Stimulated activated CD4-positive, alpha-beta T cell treated with anti-CD3 and anti-CD28 coated beads, Interleukin-15, amount 100 ng/mL, for 24 hours (primary cell): ENCODE measurements around the gene WDR33.
"Not testable (repeated sequence)": the region's sequence is repeated elsewhere in the genome, so short reads cannot be mapped to it uniquely, and the experiment has no call there.

Experiments
- DNase-seq: peaks from one replicate; pipeline ENCODE4 v3.0.0-alpha.2; 2020

Gene WDR33

DNA sequence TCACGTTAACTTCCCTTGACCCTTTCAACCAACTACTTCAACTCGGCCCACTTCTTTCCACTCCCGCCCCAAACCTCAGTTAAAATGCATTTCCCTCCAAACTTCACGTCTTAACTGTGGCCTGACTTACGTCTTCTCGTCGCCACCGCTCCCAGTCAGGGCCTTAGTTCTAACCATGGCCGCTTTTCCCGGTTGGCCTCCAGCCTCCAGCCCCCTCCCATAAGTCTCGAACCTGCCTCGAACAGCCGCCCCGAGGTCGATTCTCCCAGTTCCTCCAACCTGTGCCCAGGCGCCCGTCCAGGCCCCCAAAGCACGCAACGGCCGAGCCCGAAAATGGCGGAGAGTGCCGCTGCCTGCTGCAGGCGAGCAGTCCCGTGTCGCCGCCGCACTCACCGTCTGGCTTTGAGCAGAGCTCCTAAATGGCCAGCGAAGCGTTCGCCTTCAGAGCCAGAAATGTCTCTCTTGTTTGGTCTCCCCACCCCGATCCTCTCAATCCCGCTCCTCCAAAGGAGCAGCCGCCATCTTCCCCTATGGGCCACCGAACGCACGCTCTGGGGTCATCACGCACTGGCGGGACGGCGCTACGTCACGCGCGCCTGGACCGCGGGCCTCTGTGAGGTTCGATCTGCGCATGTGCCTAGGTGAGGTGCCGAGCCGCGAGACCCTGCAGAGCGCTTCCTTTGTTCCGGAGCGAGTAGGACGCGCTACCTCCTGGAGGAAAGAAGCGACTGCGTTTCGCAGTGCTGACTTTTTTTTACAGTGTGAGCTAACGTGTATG, at the start of gene WDR33:
Gene WDR33 (minus strand): TSS at position 553 of the 778 bp plus-strand sequence. CDS start 40,190 bp downstream, outside the sequence.
- DNase-seq = peak; percentile 97

GRCh38 chr2:127860130-127860529, 49.2 kb upstream of the WDR33 start:
- DNase-seq = no peak

- DNase-seq = peak; percentile 71
Observed at GRCh38 chr2:127859712-127860085, 48.7 kb upstream of the WDR33 start.

DNA sequence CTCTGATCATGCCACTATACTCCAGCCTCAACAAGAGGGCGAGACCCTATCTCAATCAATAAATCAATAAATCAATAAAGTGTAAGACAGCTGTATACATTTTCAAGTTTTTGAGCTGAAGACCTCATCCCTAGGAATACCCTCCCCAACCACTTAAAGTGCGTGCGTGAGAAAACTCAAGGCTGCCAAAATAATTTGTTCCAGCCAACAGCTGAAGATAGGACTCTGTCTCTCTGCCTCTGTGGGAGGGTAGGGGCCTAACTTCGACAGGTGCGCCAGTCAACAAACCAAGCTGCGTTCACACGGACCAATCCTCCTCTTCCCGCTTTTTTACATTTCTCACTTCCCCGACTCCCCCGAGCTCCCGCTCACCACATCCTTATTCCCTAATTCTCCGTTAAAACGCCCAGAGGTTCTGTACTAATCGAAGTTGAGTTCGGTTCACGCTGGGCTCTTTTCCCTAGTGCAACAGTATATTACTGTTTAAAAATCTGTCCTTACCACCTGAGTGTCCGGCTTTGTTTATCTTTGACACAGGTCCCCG, 46.4 kb upstream of the WDR33 start:
- peak; percentile 34 for DNase-seq

GRCh38 chr2:127853671-127854070, 42.7 kb upstream of the WDR33 start:
- DNase-seq = no peak

DNA sequence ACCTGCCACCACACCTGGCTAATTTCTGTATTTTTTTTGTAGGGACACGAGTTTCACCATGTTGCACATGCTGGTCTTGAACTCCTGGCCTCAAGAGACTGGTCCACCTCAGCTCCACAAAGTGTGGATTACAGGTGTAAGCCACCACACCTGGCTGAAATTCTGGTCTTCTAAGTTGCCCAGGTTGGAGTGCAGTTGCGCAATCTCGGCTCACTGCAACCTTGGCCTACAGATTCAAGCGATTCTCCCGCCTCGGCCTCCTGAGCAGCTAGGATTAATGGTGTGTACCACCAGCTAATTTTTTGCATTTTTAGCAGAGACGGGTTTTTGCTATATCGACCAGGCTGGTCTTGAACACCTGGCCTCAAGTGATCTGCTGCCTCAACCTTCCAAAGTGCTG, 41.4 kb upstream of the WDR33 start:
- DNase-seq = no peak

DNA sequence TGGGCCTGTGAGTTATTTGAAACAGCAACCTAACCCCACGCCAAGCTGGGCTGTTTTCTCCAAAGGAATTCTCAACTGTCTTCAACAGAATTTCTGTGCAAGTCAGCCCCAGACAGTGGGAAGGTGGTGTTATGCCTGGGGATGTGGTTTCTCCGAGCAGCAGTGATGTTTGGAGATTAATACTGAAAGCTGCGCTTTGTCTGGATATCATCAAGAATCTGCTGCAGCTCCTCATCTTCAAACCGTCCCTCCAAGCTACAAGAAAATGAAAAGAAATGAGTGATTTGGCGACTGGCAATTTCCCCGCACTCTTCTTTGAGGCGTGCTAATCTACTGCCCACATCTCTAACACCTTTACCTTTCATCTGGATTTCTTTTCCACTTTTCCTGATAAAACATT, 37.0 kb upstream of the WDR33 start:
- DNase-seq = no peak

DNA sequence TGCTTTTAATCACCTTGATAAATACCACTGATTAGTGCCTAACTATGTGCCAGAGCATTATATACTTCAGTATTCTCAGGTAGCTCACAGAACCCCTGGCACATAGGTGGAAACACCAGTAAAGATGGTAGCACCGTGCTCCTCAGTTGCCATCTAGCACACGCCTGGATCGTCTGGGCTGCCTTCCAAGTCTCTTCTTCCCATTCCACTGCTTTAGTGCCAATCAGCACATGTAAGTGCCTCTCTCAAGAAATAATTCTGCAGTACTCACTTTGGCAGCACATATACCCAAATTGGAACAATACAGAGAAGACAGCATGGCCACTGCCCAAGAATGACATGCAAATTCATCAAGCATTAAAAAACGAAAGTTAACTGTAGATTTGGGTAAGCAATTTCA, 34.0 kb upstream of the WDR33 start:
- DNase-seq = no peak

- DNase-seq = no peak
Observed at GRCh38 chr2:127843677-127844076, 32.7 kb upstream of the WDR33 start.

DNA sequence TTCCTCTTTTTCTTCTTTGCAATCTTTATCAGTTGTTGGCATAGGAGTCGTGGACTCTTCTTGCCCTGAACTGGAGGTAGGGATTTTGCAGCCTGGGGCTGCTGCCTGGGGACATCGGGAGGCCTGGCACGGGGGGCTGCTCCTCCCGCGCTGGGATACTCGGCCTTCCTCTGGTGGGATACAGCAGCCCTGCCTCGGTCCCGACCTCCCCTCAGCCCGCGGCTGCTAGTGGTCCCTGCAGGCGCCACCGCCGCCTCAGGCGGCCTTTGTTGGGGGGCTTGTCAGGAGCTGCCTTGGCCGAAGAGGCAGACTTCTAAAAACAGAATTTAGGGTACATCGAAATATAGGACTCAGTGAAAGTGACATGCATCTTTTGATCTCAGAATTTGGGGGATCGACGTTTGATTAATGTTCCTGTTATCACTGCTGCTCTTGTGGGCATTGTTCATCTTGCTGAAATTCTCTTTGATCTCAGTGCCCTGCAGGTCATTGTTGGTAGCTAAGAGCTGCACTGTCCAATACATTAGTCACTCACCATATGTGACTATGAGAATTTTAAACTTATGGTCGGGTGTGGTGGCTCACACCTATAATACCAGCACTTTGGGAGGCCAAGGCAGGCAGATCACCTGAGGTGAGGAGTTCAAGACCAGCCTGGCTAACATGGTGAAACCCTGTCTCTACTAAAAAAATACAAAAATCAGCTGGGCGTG, 30.7 kb upstream of the WDR33 start:
- no peak for DNase-seq

DNA sequence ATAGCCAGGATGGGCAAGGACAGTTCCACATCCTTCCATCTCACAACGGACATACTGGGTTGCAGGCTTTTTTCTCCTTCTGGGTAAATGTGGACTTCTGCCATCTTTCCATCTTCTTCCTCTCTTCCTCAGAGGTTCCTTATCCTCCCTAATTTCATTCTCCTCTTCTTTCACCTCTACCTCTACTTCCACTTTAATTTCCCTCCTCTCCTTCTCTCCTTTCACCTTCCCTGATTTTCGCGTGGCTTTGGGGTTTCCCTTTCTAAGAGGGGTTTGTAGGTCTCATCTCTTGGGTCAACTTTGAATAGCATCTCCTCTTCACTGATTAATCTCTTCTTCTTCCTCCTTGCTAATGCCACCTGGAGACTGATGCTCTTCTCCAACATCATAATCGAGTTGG, 29.9 kb upstream of the WDR33 start:
- no peak for DNase-seq

GRCh38 chr2:127834951-127835350, 24.0 kb upstream of the WDR33 start:
- DNase-seq = no peak

- peak; percentile 78 for DNase-seq
Observed at GRCh38 chr2:127829845-127830246, 18.9 kb upstream of the WDR33 start.

DNA sequence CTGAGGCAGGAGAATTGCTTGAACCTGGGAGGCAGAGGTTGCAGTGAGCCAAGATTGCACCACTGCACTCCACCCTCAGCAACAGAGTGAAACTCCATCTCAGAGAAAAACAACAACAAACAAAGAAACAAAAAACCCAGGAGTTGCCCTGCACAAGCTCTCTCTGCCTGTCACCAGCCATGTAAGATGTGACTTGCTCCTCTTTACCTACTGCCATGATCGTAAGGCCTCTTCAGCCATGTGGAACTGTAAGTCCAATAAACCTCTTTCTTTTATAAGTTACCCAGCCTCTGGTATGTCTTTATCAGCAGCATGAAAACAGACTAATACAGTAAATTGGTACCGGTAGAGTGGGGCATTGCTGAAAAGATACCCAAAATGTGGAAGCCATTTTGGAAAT, 15.7 kb upstream of the WDR33 start:
- not testable (repeated sequence) for DNase-seq

GRCh38 chr2:127826047-127826446, 15.1 kb upstream of the WDR33 start:
- DNase-seq = no peak

GRCh38 chr2:127820080-127820668, 9.2 kb upstream of the WDR33 start:
- DNase-seq = no peak

- no peak for DNase-seq
Observed at GRCh38 chr2:127818794-127819425, 7.9 kb upstream of the WDR33 start.

GRCh38 chr2:127818241-127818640, 7.3 kb upstream of the WDR33 start:
- DNase-seq = no peak

DNA sequence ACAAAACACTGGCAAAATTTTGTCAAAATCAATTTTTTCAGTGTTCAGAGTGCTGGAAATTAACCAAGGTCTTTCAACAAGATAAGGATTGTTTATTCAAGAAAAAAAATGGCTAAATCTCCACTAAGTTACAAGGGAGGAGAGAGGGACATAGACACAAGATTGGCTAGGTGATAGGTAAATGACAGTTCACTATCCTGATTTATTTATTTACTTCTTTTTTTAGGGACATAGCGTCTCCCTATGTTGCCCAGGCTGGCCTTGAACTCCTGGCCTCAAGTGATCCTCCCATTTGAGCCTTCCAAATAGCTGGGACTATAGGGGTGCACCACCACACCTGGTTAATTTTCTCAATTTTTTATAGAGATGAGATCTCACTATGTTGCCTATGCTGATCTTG, 3.7 kb upstream of the WDR33 start:
- no peak for DNase-seq

DNA sequence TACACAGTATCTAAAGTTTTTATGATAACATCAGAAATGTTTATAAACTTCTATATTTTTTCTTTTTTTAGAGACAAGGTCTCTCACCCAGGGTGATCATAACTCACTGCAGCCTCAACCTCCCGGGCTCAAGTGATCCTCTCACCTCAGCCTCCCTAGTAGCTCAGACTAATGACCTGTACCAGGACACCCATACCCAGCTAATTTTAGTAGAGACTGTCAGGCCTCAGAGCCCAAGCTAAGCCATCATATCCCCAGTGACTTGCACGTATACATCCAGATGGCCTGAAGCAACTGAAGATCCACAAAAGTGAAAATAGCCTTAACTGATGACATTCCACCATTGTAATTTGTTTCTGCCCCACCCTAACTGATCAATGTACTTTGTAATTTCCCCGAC, 1.5 kb upstream of the WDR33 start:
- DNase-seq = not testable (repeated sequence)

DNA sequence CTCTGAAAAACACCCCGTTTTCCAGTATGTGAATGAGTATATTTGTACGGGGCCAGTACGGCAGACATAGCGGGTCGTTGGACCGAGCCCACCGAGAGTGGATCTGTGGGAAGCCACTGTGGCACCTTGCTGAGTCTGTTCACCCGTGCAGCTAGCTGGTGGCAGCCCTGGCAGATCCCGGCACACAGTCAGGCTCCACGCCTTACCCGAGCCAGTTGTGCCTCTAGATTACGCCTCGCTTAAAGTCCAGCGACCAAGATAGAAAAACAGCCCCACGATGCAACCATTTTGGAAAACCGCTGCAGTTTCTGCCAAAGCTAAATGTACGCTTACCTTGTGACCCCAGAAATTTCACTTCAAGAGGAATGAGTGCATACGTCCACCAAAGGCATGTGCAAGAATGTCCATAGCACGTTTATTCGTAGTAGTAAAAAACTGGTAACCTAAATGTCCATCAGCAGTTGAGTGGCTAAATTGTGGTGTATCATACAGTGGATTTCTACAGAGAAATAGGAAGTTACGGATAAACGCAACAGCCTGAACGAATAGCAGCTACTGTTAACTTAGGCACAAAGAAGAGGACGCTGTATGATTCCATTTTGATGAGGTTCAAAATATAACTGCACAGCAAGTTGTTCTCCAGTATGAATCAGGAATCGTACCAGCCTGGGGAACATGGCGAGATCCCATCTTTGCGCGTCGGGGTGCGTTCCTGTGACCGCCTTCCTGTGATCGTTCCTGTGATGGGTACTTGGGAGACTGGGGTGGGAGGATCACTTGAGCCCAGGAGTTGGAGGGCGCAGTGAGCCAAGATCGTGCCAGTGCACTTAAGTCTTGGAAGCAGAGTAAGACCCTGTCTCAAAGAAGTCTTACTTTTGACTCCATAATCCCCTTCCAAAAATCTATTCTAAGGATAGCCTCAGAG, 688 bp upstream of the WDR33 start:
- DNase-seq = no peak

DNA sequence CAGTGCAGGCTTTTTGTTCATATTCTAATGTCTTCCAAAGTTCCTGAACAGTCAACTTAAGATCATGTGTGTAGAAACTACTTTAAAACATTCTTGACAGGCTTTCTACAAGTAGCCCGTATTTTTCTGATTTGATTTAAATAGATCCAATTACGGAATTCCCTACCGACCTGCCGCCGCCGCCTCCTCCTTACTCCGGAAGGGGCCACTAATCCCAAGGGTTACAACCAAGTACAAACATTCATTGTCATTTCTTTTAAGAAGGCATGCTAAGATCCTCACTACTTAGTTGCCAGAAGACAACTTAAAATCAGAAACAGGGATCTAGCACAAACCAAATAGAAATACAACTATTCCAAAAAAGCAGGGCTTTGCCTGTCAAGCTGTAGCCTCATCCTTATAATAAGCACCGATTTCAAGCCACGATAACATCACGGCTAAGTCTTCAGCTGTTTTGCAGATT, 784 bp downstream of the WDR33 start:
- no peak for DNase-seq
